Measurements from ENCODE around the gene SUCLA2. TPM values are rescaled to one million over a fixed set of nuclear protein-coding genes. Genes with fewer than 3 reads are reported as not detected.

Gene SUCLA2
- total and polyA plus RNA-seq, 10 of the 15 experiments (the other 5 are each of a cell fraction or from before 2014, with no cell fraction given) = 27.5 to 83.4 (median 42.8) TPM

DNA sequence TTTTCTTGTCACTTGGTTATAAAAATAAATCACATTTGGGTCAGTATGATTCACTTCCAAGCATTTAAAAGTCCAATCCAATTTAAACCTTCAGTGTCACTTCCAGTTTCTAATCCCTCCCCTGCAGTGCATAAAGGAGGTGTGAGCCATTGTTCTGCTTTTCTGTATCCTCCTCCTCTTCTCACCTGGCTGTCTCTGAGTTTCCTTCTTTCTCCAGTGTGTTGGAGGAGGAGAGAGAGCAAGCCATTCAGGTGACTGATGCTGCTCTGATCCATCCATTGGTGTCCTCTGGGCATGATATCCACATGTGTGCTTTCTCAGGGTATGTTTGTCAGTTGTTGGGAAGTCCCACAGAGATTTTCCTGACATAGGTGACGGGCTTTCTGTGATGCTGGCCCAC, 37.7 kb upstream of the SUCLA2 start (continued):
- TF ChIP-seq FOS (IDR thresholded peaks at IDR 0.05; ENCODE audit: borderline replicate concordance, extremely low read depth, insufficient read length) (no peak), ETV6 (conservative IDR thresholded peaks at IDR 0.05 in 1 of 2, IDR thresholded peaks at IDR 0.05 in 1 of 2; ENCODE audit: borderline replicate concordance in 1 of 2, low read depth in 1 of 2) (no peak)

DNA sequence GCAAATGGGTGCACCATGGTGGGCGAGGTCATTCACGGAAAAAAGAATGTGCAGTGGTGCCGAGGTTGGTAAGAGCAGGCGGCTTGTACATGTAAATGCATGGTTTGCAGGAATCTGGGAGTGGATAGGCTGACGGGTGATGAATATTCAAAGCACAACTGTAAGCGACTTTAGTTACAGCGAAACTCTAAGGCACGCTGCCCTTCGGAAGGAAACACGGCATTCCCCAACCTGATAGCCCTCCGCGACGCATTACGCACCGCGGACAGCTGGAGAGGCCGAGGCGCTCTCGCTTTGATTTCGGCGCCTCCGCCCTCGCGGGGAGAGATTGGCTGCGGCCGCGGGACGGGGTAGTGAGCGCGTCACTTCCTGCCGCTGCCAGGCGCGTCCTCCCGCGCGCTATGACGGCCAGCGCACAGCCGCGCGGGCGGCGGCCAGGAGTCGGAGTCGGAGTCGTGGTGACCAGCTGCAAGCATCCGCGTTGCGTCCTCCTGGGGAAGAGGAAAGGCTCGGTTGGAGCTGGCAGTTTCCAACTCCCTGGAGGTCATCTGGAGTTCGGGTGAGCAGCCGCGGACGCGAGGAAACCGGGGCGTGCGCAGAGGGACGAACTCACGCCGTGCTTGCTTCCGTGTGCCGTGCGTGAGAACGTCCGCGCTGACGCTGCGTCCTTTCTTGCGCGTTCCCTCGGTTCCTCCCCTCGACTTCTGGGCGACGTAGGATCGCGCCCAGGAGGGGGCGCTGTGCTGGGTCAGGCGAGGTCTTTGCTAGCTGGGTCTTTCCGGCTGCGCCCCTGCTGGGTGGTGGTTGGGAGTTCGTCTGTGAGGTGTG, 36.5 kb upstream of the SUCLA2 start, which contains the start of gene NUDT15:
Gene NUDT15 (plus strand): TSS at position 381 of the 828 bp plus-strand sequence. CDS start 21 bp downstream, at position 402.
- ChIA-PET RAD21 (ENCODE audit: unreplicated experiment) (interaction anchor here (0.5 to 2.3 kb wide), 9 partner anchors 28 to 544 kb away, joined by 3 to 8 read pairs (median 4); partner anchors contain the start of gene MED4), CTCF (interaction anchor here (0.6 to 4.5 kb wide), 27 partner anchors 9 to 545 kb away, joined by 3 to 32 read pairs (median 4); partner anchors contain the start of genes MED4 and SUCLA2), SMC1A (ENCODE audit: uncharacterized antibody, unreplicated experiment) (interaction anchor here (0.6 to 2.2 kb wide), 9 partner anchors 10 to 543 kb away, joined by 3 to 16 read pairs (median 4); no protein-coding TSS in a partner anchor), POLR2A (interaction anchor here (0.9 to 2.1 kb wide), 5 partner anchors 28 to 57 kb away, joined by 3 to 9 read pairs (median 3); partner anchors contain the start of genes MED4 and SUCLA2)
- no peaks in the 10 kb centered on the region for H3K27me3 ChIP-seq (replicated peaks in 1 of 2; ENCODE audit: control insufficient read depth in 2 of 2, insufficient read depth in 2 of 2, low read length in 1 of 2)
- no peaks in the 10 kb centered on the region; the same call in 1 of the 2 replicates for H4K20me1 ChIP-seq (ENCODE audit: control insufficient read depth, insufficient read depth)
- no TSS peak for BruUV-seq (replicated peaks)
- peak within 1 kb of the TSS; percentile 98 for H3K4me2 ChIP-seq (ENCODE audit: control insufficient read depth, insufficient read depth)
- H2AFZ ChIP-seq (ENCODE audit: control insufficient read depth, low read depth, low read length) = peak within 1 kb of the TSS; percentile 98
- peaks cover 15% of the 10 kb centered on the region for H3K79me2 ChIP-seq (ENCODE audit: control insufficient read depth, insufficient read depth, low read length)
- intact Hi-C loops (cut with micrococcal nuclease; ENCODE audit: unreplicated experiment) = loop anchor here (1.0 to 5.0 kb wide), 3 partner anchors 36 to 265 kb away; partner anchors contain the start of genes MED4, RB1 and SUCLA2
- peak; percentile 96 for DNase-seq (ENCODE audit: low read depth, low spot score)
- peak; percentile 97 for FAIRE-seq
- no peaks in the 10 kb centered on the region; the same call in 2 of the 3 replicates for H3K9me3 ChIP-seq (replicated peaks; ENCODE audit: control insufficient read depth, insufficient read depth, low read length)
- peak within 1 kb of the TSS; percentile 85 for H3K4me3 ChIP-seq
- peaks cover 8% of the 10 kb centered on the region for H3K4me1 ChIP-seq (ENCODE audit: control insufficient read depth, insufficient read depth, low read length)
- H3K9ac ChIP-seq (ENCODE audit: control insufficient read depth, insufficient read depth, low read length) = peak within 1 kb of the TSS; percentile 79
- in situ Hi-C loops (cut with MboI) = no loop called here
- peaks cover 0 to 1% of the 10 kb centered on the region in 2 experiments; a peak in 2 of 4 replicates for H3K36me3 ChIP-seq (ENCODE audit: control insufficient read depth in 2 of 2, insufficient read depth in 2 of 2, low read length in 1 of 2)
- H3K27ac ChIP-seq (ENCODE audit: control insufficient read depth, insufficient read depth) = peak within 1 kb of the TSS; percentile 95
- WGBS (ENCODE audit: insufficient coverage, insufficient replicate concordance, low lambda C conversion rate, missing lambda C conversion rate) = under 1% methylated on average over 82 of the region's 82 CpGs
- peak; percentile 94 for ATAC-seq
- TF ChIP-seq, protein P1, sequence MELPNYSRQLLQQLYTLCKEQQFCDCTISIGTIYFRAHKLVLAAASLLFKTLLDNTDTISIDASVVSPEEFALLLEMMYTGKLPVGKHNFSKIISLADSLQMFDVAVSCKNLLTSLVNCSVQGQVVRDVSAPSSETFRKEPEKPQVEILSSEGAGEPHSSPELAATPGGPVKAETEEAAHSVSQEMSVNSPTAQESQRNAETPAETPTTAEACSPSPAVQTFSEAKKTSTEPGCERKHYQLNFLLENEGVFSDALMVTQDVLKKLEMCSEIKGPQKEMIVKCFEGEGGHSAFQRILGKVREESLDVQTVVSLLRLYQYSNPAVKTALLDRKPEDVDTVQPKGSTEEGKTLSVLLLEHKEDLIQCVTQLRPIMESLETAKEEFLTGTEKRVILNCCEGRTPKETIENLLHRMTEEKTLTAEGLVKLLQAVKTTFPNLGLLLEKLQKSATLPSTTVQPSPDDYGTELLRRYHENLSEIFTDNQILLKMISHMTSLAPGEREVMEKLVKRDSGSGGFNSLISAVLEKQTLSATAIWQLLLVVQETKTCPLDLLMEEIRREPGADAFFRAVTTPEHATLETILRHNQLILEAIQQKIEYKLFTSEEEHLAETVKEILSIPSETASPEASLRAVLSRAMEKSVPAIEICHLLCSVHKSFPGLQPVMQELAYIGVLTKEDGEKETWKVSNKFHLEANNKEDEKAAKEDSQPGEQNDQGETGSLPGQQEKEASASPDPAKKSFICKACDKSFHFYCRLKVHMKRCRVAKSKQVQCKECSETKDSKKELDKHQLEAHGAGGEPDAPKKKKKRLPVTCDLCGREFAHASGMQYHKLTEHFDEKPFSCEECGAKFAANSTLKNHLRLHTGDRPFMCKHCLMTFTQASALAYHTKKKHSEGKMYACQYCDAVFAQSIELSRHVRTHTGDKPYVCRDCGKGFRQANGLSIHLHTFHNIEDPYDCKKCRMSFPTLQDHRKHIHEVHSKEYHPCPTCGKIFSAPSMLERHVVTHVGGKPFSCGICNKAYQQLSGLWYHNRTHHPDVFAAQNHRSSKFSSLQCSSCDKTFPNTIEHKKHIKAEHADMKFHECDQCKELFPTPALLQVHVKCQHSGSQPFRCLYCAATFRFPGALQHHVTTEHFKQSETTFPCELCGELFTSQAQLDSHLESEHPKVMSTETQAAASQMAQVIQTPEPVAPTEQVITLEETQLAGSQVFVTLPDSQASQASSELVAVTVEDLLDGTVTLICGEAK (IDR thresholded peaks at IDR 0.05; ENCODE audit: borderline replicate concordance) = peak; percentile 77
- peak; percentile 68 for TF ChIP-seq MYC (IDR thresholded peaks at IDR 0.05; ENCODE audit: insufficient read depth, insufficient read length, insufficient replicate concordance, low read length, severe bottlenecking)
- peak; percentile 65 for TF ChIP-seq SP1 (IDR thresholded peaks at IDR 0.05; ENCODE audit: low read depth, low read length)
- TF ChIP-seq, protein P2, sequence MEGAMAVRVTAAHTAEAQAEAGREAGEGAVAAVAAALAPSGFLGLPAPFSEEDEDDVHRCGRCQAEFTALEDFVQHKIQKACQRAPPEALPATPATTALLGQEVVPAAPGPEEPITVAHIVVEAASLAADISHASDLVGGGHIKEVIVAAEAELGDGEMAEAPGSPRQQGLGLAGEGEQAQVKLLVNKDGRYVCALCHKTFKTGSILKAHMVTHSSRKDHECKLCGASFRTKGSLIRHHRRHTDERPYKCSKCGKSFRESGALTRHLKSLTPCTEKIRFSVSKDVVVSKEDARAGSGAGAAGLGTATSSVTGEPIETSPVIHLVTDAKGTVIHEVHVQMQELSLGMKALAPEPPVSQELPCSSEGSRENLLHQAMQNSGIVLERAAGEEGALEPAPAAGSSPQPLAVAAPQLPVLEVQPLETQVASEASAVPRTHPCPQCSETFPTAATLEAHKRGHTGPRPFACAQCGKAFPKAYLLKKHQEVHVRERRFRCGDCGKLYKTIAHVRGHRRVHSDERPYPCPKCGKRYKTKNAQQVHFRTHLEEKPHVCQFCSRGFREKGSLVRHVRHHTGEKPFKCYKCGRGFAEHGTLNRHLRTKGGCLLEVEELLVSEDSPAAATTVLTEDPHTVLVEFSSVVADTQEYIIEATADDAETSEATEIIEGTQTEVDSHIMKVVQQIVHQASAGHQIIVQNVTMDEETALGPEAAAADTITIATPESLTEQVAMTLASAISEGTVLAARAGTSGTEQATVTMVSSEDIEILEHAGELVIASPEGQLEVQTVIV (IDR thresholded peaks at IDR 0.05; ENCODE audit: borderline replicate concordance, partially characterized antibody) = no peak
- TF ChIP-seq RUNX3 (IDR thresholded peaks at IDR 0.05; ENCODE audit: low read length) = peak; percentile 65
- peak; percentile 91; the same call in 1 of the 2 replicates for TF ChIP-seq RB1 (IDR thresholded peaks at IDR 0.05; ENCODE audit: borderline replicate concordance)
- peak; percentile 28; the same call in 1 of the 2 replicates for TF ChIP-seq RFX5 (IDR thresholded peaks at IDR 0.05; ENCODE audit: low read depth, low read length)
- peak; percentile 71; the same call in 1 of the 2 replicates for TF ChIP-seq CBFB (IDR thresholded peaks at IDR 0.05; ENCODE audit: low read depth)
- peak; percentile 62 for TF ChIP-seq YY1 (IDR thresholded peaks at IDR 0.05; ENCODE audit: low read depth, low read length)
- TF ChIP-seq RCOR1 (conservative IDR thresholded peaks at IDR 0.05; ENCODE audit: low read depth, low read length) = no peak; the same call in 1 of the 2 replicates
- TF ChIP-seq KAT2A (conservative IDR thresholded peaks at IDR 0.05; ENCODE audit: control insufficient read depth, low read depth, low read length) = no peak

All from GM12878 (cell line).